ENCODE data around the gene NRIP1.
"Not testable (repeated sequence)": the region's sequence is repeated elsewhere in the genome, so short reads cannot be mapped to it uniquely, and the experiment has no call there.

NRIP1 gene

GRCh38 chr21:15039607-15040299, 25.0 kb downstream of the NRIP1 start:
- DNase-seq (ENCODE audit: low spot score): no peak
- no peak for TF ChIP-seq CTCF (IDR thresholded peaks at IDR 0.05; ENCODE audit: extremely low read depth, missing control alignments)

GRCh38 chr21:15037900-15038293, 26.9 kb downstream of the NRIP1 start:
- no peak for TF ChIP-seq CTCF (IDR thresholded peaks at IDR 0.05; ENCODE audit: extremely low read depth, missing control alignments)
- no peak for DNase-seq (ENCODE audit: low spot score)

- DNase-seq (ENCODE audit: low spot score): no peak
- no peak for TF ChIP-seq CTCF (IDR thresholded peaks at IDR 0.05; ENCODE audit: extremely low read depth, missing control alignments)
Observed at GRCh38 chr21:15037095-15037899, 27.5 kb downstream of the NRIP1 start.

GRCh38 chr21:15036189-15036588, 28.6 kb downstream of the NRIP1 start:
- TF ChIP-seq CTCF (IDR thresholded peaks at IDR 0.05; ENCODE audit: extremely low read depth, missing control alignments): no peak
- no peak for DNase-seq (ENCODE audit: low spot score)

- no peak for DNase-seq (ENCODE audit: low spot score)
- no peak for TF ChIP-seq CTCF (IDR thresholded peaks at IDR 0.05; ENCODE audit: extremely low read depth, missing control alignments)
Observed at GRCh38 chr21:15034126-15034853, 30.5 kb downstream of the NRIP1 start.

GRCh38 chr21:15031790-15032357, 32.9 kb downstream of the NRIP1 start:
- no peak for TF ChIP-seq CTCF (IDR thresholded peaks at IDR 0.05; ENCODE audit: extremely low read depth, missing control alignments)
- no peak for DNase-seq (ENCODE audit: low spot score)

GRCh38 chr21:15031362-15031761, 33.4 kb downstream of the NRIP1 start:
- not testable (repeated sequence) for DNase-seq (ENCODE audit: low spot score)

- not testable (repeated sequence) for DNase-seq (ENCODE audit: low spot score)
Observed at GRCh38 chr21:15030861-15031260, 33.9 kb downstream of the NRIP1 start.

Data from GM20000 (cell line).